ENCODE results near the gene MPP7. TPM values are rescaled to one million over a fixed set of nuclear protein-coding genes. Genes with fewer than 3 reads are reported as not detected.

MPP7 gene
- total RNA-seq, 1 donor: 2.2 TPM

DNA sequence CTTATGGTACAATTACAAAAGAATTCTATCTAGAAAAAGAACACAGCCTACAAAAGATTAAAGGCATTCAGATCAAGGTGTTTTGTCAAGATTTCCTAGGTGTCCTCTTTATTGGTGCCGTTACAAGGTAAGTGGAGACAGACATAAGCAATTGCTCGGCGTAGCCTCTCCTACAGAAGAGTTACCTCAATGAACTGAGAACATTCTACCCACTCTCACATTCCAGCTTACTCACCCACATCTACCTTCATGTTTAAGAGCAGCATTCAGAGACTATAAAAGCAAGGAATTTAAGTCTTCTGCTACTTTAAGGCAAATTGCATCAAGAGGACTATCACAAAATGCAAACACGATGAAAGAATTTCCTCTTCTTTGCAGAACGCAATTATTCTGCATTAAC, 29.5 kb downstream of the MPP7 start:
- Histone ChIP-seq H3K36me3 (ENCODE audit: insufficient read depth, low read length) (no peaks in the 10 kb centered on the region), H3K4me2 (ENCODE audit: insufficient read depth, low read length) (no peak overlapping the region), H3K27ac (ENCODE audit: low read depth, low read length) (no peak overlapping the region), H3K79me2 (ENCODE audit: insufficient read depth, low read length) (no peaks in the 10 kb centered on the region), H3K4me1 (ENCODE audit: insufficient read depth, low read length) (no peaks in the 10 kb centered on the region), H2AFZ (ENCODE audit: low read length) (no peak overlapping the region), H3K9me3 (ENCODE audit: low read depth, low read length) (no peaks in the 10 kb centered on the region), H3K27me3 (ENCODE audit: insufficient read depth, low read length) (peaks cover 2% of the 10 kb centered on the region), H3K4me3 (ENCODE audit: insufficient read depth, low read length) (no peak overlapping the region), H4K20me1 (ENCODE audit: insufficient read depth, low read length) (no peaks in the 10 kb centered on the region)
- TF ChIP-seq, protein P1, sequence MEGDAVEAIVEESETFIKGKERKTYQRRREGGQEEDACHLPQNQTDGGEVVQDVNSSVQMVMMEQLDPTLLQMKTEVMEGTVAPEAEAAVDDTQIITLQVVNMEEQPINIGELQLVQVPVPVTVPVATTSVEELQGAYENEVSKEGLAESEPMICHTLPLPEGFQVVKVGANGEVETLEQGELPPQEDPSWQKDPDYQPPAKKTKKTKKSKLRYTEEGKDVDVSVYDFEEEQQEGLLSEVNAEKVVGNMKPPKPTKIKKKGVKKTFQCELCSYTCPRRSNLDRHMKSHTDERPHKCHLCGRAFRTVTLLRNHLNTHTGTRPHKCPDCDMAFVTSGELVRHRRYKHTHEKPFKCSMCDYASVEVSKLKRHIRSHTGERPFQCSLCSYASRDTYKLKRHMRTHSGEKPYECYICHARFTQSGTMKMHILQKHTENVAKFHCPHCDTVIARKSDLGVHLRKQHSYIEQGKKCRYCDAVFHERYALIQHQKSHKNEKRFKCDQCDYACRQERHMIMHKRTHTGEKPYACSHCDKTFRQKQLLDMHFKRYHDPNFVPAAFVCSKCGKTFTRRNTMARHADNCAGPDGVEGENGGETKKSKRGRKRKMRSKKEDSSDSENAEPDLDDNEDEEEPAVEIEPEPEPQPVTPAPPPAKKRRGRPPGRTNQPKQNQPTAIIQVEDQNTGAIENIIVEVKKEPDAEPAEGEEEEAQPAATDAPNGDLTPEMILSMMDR (IDR thresholded peaks at IDR 0.05; ENCODE audit: extremely low read depth, low read depth, low read length): no peak
- DNase-seq (ENCODE audit: insufficient read length, low spot score, missing footprints): no peak

- Histone ChIP-seq H3K27ac (ENCODE audit: low read depth, low read length) (no peak overlapping the region), H3K79me2 (ENCODE audit: insufficient read depth, low read length) (no peaks in the 10 kb centered on the region), H2AFZ (ENCODE audit: low read length) (no peak overlapping the region), H4K20me1 (ENCODE audit: insufficient read depth, low read length) (no peaks in the 10 kb centered on the region), H3K4me3 (ENCODE audit: insufficient read depth, low read length) (no peak overlapping the region), H3K4me2 (ENCODE audit: insufficient read depth, low read length) (no peak overlapping the region), H3K27me3 (ENCODE audit: insufficient read depth, low read length) (peaks cover 2% of the 10 kb centered on the region), H3K9me3 (ENCODE audit: low read depth, low read length) (no peaks in the 10 kb centered on the region), H3K36me3 (ENCODE audit: insufficient read depth, low read length) (no peaks in the 10 kb centered on the region), H3K4me1 (ENCODE audit: insufficient read depth, low read length) (no peaks in the 10 kb centered on the region)
- no peak for DNase-seq (ENCODE audit: insufficient read length, low spot score, missing footprints)
- TF ChIP-seq, protein P1 (IDR thresholded peaks at IDR 0.05; ENCODE audit: extremely low read depth, low read depth, low read length): no peak
These were observed 32.9 kb downstream of the MPP7 start for GRCh38 chr10:28269842-28270456.

DNA sequence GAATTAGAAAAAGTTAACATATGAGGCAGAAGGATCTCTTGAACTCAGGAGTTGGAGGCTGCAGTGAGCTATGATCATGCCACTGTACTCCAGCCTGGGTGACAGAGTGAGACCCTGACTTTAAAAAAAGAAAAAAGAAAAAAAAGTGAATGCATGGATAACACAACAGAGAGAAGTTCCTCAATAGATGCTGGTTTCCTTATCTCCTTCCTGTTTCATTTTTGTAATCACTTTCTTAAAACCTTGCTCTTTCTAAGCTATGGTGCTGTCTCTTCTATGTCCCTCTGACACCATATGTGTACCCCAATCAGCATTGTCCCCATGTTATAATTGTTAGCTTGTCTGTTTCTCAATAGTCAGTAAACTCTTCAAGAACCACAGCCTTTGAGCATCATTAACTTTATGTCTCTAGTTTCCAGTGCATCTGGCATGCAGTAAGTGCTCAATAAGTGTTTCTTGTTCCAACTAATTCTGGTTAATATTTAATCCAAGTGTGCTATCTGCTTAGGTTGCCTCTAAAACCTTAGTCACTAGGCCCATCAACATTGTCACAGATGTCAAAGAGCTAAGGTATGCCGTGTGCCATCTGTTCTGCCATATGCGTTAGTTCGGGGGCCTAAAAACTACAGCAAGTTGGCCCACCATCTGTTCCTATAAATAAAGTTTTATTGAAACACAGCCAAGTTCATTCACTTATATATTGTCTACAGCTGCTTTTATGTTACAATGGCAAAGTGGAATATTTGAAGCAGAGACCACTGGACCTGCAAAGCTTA, 36.2 kb downstream of the MPP7 start:
- Histone ChIP-seq H2AFZ (ENCODE audit: low read length) (no peak overlapping the region), H3K36me3 (ENCODE audit: insufficient read depth, low read length) (no peaks in the 10 kb centered on the region), H3K4me2 (ENCODE audit: insufficient read depth, low read length) (no peak overlapping the region), H3K4me3 (ENCODE audit: insufficient read depth, low read length) (no peak overlapping the region), H3K4me1 (ENCODE audit: insufficient read depth, low read length) (peaks cover 4% of the 10 kb centered on the region), H3K9me3 (ENCODE audit: low read depth, low read length) (no peaks in the 10 kb centered on the region), H3K27me3 (ENCODE audit: insufficient read depth, low read length) (peaks cover 6% of the 10 kb centered on the region), H3K27ac (ENCODE audit: low read depth, low read length) (no peak overlapping the region), H3K79me2 (ENCODE audit: insufficient read depth, low read length) (no peaks in the 10 kb centered on the region), H4K20me1 (ENCODE audit: insufficient read depth, low read length) (no peaks in the 10 kb centered on the region)
- no peak for DNase-seq (ENCODE audit: insufficient read length, low spot score, missing footprints)
- TF ChIP-seq, protein P1 (IDR thresholded peaks at IDR 0.05; ENCODE audit: extremely low read depth, low read depth, low read length): no peak

- TF ChIP-seq, protein P1 (IDR thresholded peaks at IDR 0.05; ENCODE audit: extremely low read depth, low read depth, low read length): no peak
- H4K20me1 ChIP-seq (ENCODE audit: insufficient read depth, low read length): no peaks in the 10 kb centered on the region
- H3K4me3 ChIP-seq (ENCODE audit: insufficient read depth, low read length): no peak overlapping the region
- H3K4me2 ChIP-seq (ENCODE audit: insufficient read depth, low read length): peak overlapping the region; percentile 23
- H2AFZ ChIP-seq (ENCODE audit: low read length): peak overlapping the region; percentile 42
- H3K79me2 ChIP-seq (ENCODE audit: insufficient read depth, low read length): no peaks in the 10 kb centered on the region
- peaks cover 4% of the 10 kb centered on the region for H3K27me3 ChIP-seq (ENCODE audit: insufficient read depth, low read length)
- H3K9me3 ChIP-seq (ENCODE audit: low read depth, low read length): no peaks in the 10 kb centered on the region
- H3K4me1 ChIP-seq (ENCODE audit: insufficient read depth, low read length): peaks cover 4% of the 10 kb centered on the region
- H3K36me3 ChIP-seq (ENCODE audit: insufficient read depth, low read length): no peaks in the 10 kb centered on the region
- no peak for DNase-seq (ENCODE audit: insufficient read length, low spot score, missing footprints)
- no peak overlapping the region for H3K27ac ChIP-seq (ENCODE audit: low read depth, low read length)
These were observed 39.6 kb downstream of the MPP7 start for GRCh38 chr10:28263136-28263857.
